ENCODE measurements around the gene GDF10.

Gene GDF10

DNA sequence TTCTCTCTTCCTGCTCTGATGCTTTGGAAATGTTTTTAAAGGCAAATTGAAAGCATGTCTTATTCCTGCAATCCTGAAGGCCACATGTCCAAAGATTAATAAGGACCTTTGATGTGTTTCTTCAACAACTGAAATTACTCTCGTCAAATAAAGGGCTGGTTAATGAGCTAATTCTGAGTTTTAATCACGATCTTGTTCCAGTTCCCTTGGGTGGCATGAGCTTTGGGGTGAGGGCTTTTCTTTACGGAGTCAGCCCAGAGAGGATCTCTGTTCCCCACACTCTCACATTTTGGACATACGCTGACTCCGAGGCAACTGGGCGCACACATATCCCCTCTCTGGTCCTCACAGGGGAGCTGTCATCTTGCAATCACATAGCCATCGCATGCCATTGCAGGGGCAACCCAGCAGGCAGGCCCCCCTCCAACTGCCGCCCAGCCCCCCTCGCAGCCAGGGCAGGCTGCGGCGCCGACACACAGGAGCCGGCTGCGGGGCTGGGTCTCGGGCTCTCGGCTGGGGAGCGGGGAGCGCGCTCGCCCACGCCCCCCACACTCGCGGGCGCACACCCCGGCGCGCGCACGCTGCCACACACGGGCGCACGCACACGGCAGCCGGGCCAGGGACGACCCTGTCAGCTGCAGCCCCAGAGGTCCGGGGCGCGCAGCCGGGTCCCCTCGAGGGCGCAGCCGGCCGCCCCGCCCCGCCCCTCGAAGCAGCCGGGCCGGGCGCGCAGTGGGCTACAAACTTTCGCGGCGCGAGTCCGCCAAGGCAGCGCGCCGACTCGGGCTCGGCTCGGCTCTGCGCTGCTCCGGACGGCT lies at the start of gene GDF10:
Gene GDF10, plus strand, starts transcription at position 587 of the 818 bp plus-strand sequence. CDS start 455 bp downstream, outside the sequence.
- DNase-seq, result no peak

- no peak for DNase-seq
Observed at GRCh38 chr10:47252093-47252780, 47.8 kb upstream of the GDF10 start.

- no peak for DNase-seq
Observed at GRCh38 chr10:47253030-47253637, 46.9 kb upstream of the GDF10 start.

GRCh38 chr10:47253651-47254375 lies 46.2 kb upstream of the GDF10 start:
- DNase-seq, result no peak

GRCh38 chr10:47254611-47255010 lies 45.4 kb upstream of the GDF10 start:
- no peak for DNase-seq

DNA sequence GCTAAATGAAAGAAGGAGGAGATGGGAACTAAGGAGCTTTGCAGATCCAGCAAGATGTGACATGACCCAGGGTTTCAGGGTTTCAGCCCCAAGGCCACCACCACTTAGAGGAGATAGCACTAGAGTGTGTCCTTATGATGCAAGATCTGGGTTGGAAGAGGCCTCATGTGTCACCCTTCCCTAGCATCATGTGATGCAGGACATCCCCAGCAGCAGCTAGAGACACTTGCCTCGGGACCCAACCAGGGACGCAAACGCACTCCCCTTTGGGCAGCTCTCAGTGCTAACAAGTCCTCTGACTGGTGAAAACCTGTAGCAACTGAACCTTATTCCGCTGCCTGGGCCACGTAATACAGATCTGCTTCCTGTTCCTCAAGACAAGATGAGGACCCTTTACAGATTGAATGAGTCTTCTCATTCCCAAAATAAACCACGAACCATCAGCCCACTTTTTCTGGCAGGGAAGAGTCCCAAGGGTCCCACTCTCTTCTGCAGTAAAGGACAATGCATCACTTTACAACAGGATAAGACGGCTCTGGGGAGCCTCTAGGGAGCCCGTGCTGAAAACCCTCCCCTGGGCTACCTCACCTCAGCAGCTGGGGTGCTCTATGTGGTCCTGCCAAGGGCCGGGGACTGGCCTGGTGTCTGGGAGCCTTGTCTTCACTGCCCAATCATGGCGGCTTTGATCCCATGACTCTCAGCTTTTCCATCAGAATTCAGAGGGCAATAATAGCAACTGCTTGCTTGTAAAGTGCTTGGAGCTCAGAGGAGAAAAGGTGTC lies 44.8 kb upstream of the GDF10 start:
- DNase-seq, result no peak

- DNase-seq, result no peak
Observed at GRCh38 chr10:47255866-47256265, 44.1 kb upstream of the GDF10 start.

DNA sequence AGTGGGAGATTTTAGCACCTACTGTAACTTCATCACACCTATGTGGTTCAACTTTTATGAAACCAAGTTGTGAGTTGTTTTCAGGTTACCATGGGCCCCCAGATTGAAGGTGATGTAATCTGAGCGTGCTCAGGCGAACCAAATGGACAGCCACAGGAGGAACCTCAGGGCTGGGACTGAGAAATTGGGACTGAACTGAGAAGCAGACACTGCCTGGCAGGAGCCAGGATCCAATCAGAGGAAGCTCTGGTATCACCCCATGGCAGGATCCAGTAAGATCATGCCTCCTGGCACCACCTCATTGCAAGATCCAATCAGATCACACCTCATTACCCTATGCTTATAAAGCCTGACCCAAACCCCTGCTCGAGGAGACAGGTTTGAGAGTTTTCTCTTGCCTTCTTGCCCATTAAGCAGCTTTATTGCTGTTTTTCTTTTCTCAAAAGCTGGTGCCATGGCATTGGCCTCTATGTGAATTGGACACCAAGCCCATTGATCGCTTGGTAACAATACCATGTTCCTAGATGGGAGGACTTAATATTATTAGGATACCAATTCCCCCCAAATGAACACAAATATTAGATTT lies 43.2 kb upstream of the GDF10 start:
- DNase-seq, result no peak

- DNase-seq, result no peak
Observed at GRCh38 chr10:47257396-47258120, 42.4 kb upstream of the GDF10 start.

DNA sequence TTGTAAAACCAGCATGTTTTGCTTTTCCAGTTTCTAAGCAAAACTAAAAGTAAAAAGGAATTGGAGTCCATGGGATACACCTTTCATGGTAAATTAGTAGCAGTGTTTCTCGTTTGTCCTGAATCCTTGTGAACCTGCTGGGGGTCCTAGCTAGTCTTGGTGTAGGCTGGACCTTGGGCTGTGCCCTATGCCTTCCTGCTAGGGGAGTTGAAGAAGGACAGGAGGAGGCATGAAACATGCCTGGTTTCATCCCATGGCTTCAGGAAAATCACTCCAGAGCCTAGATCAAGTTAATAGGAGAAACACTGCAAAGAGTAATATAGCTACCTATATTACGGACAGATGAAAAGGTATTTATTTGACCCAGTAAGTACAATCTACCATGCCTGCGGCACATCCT lies 41.1 kb upstream of the GDF10 start:
- no peak for DNase-seq

DNA sequence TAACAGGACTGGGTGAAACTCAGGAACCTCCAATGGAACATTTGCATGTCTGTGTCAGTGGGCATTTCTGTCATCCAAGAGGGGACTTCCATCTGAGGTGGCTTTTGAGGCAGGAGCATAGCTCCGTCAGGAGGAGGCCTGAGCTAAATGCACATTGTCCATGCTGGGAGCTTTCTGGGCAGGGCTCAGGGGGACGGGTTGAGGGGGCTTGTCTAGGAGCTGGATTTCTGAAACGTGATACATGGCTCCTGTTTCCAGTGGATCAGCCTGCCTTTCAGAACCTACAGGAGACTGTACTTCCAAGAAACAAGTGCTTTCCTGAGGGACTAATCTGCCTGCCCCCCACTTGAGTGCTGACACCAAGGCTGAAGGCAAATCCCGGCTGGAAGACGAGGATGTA lies 40.5 kb upstream of the GDF10 start:
- no peak for DNase-seq

DNA sequence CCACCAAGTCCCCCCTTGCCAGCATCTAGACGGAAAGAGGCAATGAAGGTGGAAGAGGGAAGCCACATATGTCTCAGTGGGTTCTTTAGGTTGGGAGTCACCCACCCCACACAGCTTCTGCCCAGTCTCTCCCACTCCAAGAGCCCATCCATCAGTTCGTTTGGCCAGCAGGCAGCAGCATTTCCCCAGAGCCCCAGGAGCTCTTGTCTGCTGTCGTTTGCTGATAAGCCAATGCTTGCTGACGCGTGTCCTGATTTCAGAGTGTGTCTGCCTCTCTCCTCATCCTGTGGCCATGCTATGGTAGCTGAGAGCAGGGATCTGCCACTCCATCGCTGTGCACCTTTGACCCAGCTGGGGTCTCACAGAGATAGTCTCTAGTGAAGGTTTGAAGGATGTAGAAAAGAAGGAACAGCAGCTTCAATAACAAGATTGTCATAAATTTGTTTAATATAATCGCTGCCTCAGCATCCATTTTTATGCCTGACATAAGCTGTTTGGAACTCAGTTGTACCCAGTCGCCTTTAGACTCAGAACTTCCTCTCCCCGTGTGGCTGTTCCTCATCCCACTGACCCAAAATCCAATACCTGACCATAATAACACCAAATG lies 39.4 kb upstream of the GDF10 start:
- DNase-seq, result no peak

- DNase-seq, result no peak
Observed at GRCh38 chr10:47261121-47261520, 38.9 kb upstream of the GDF10 start.

DNA sequence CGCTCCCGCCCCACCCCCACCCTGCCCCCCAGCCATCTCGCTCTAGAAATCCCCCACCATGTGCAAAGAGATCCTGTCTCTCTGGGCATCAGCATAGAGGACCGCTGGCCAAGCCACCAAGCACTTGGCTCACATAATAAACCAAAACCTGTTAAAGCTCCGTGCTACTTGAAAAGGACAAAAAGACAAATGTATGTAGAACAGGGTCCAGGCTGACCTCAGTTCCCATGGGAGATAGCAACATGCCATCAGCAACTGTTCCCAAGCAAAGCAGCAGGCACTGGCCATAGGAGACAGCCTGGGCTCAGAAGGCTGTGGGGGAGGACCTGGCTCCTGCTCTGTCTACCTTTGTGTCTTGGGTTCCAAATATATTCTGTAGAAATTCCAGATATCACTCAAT lies 38.4 kb upstream of the GDF10 start:
- no peak for DNase-seq

GRCh38 chr10:47262606-47263533 lies 37.1 kb upstream of the GDF10 start:
- DNase-seq, result no peak

DNA sequence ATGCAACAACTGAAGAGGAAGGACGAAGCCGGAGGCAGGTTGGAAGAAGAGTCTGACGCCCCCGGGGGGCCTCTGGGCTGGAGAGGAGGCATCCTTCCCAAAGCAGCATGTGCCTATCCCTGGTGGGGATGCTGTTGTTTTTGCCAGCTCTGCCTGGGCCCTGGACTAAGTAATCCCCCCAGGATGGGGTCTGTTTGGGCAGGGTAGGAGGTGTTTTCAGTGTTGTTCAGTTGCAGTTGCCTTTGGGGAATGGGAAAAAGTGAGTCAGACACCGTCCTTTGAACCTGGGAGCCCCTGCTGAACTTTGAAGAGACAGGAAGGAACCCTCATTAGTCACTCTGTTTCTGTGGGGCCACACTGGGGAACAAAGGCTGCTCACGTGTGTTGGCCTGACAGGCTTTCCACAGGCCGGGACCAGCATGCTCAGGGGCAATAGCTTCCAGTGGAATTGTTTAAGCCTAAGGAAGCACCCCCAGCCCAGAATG lies 35.2 kb upstream of the GDF10 start:
- DNase-seq, result no peak

DNA sequence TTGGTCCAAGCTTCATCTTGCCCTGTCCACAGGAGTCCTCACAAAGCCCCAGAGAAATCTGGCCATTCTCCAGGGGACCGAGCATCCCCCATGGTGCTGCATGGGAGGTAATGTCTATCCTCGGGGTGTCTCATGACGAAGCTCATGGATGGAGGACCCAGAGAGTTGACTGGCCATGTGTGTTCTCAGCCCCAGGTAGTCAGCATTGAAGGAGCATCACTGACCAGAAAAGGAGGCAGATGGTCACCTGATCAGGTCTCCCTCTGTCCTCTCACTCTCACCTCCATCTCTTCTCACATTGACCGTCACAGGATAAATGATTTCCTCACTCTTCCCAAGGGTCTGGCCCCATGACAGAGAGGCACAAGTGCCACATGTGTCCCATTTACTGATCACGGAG lies 33.4 kb upstream of the GDF10 start:
- DNase-seq, result no peak

- DNase-seq, result no peak
Observed at GRCh38 chr10:47268696-47269095, 31.3 kb upstream of the GDF10 start.

DNA sequence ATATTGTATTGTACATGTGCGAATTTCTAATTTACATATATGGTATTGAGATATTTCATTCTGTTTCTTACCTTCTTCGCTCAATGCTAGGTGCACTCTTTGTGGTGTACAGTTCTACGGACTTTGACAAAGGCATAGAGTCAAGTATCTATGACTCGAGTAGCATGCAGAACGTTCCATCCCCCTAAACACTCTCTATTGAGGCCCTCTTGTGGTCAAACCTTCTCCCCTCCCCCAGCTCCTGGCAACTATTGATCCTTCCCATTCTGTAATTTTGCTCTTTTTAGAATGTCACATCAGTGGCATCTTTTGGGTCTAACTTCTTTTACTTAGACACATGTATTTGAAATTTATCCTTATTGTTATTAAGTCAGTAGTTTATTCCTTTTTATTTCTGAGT lies 30.7 kb upstream of the GDF10 start:
- no peak for DNase-seq

DNA sequence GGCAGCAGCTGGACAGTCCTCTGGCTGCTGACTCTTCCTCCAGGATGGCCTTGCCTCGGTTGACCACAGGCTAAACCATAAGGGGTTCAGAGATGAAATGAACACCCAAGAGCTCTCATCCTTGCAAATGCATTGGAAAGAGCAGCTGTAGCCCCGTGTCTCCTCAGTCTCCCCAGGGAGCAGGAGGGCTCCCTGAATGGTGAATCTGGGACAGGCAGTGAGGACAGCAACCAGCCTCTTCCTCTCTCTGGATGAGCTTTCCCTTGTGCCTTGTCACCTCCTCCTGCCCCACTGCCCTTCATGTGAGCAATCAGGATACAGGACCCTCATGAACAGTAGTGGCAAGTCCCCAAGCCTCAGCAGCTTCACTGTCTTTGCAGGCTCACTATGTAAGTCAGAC lies 23.9 kb upstream of the GDF10 start:
- no peak for DNase-seq
